ENCODE results near the gene CHST11.

Gene CHST11

GRCh38 chr12:104620837-104621531, 164.2 kb downstream of the CHST11 start:
- no peaks in the 10 kb centered on the region for H3K36me3 ChIP-seq (ENCODE audit: insufficient read depth, low read length)
- no peak overlapping the region for H3K4me3 ChIP-seq (ENCODE audit: low read depth in 1 of 2, low read length in 2 of 2)
- H3K9me3 ChIP-seq (ENCODE audit: low read length): no peaks in the 10 kb centered on the region
- peaks cover 11% of the 10 kb centered on the region for H3K4me1 ChIP-seq (ENCODE audit: insufficient read depth, low read length)
- H3K27ac ChIP-seq (ENCODE audit: low read depth, low read length): no peak overlapping the region
- H3K27me3 ChIP-seq (ENCODE audit: control insufficient read depth in 1 of 2, insufficient read depth in 2 of 2, low read length in 2 of 2): no peaks in the 10 kb centered on the region
- H3K9ac ChIP-seq (ENCODE audit: low read length): no peak overlapping the region

GRCh38 chr12:104622928-104623327, 166.2 kb downstream of the CHST11 start:
- Histone ChIP-seq H3K9me3 (ENCODE audit: low read length) (no peaks in the 10 kb centered on the region), H3K4me3 (ENCODE audit: low read depth in 1 of 2, low read length in 2 of 2) (no peak overlapping the region), H3K27me3 (ENCODE audit: control insufficient read depth in 1 of 2, insufficient read depth in 2 of 2, low read length in 2 of 2) (no peaks in the 10 kb centered on the region), H3K9ac (ENCODE audit: low read length) (no peak overlapping the region), H3K4me1 (ENCODE audit: insufficient read depth, low read length) (no peaks in the 10 kb centered on the region), H3K27ac (ENCODE audit: low read depth, low read length) (no peak overlapping the region), H3K36me3 (ENCODE audit: insufficient read depth, low read length) (no peaks in the 10 kb centered on the region)

DNA sequence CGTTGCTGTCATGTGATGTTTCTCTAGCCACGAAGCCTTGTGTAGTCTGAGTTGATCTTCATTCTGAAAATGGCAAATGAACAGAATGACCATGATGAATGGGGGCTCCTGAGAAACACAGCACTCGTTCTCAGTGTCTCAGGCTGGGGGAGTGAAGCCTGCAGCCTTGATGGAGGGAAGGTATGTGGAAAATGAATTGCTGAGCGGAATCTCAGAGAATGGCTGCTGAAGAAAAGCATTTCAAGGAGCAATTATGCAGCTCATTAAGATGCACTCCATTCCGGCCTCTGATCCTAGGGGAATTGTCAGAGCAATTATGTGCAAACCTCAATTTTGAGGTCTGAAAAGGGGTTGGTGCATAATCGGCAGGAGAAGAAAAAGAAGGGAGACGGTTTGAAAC, 167.1 kb downstream of the CHST11 start:
- H3K4me1 ChIP-seq (ENCODE audit: insufficient read depth, low read length): no peaks in the 10 kb centered on the region
- no peaks in the 10 kb centered on the region for H3K27me3 ChIP-seq (ENCODE audit: control insufficient read depth in 1 of 2, insufficient read depth in 2 of 2, low read length in 2 of 2)
- H3K27ac ChIP-seq (ENCODE audit: low read depth, low read length): no peak overlapping the region
- H3K9ac ChIP-seq (ENCODE audit: low read length): no peak overlapping the region
- no peaks in the 10 kb centered on the region for H3K36me3 ChIP-seq (ENCODE audit: insufficient read depth, low read length)
- no peak overlapping the region for H3K4me3 ChIP-seq (ENCODE audit: low read depth in 1 of 2, low read length in 2 of 2)
- H3K9me3 ChIP-seq (ENCODE audit: low read length): no peaks in the 10 kb centered on the region

- H3K27me3 ChIP-seq (ENCODE audit: control insufficient read depth in 1 of 2, insufficient read depth in 2 of 2, low read length in 2 of 2): no peaks in the 10 kb centered on the region
- no peaks in the 10 kb centered on the region for H3K36me3 ChIP-seq (ENCODE audit: insufficient read depth, low read length)
- no peaks in the 10 kb centered on the region for H3K4me1 ChIP-seq (ENCODE audit: insufficient read depth, low read length)
- H3K9me3 ChIP-seq (ENCODE audit: low read length): no peaks in the 10 kb centered on the region
- no peak overlapping the region for H3K4me3 ChIP-seq (ENCODE audit: low read depth in 1 of 2, low read length in 2 of 2)
- no peak overlapping the region for H3K9ac ChIP-seq (ENCODE audit: low read length)
- H3K27ac ChIP-seq (ENCODE audit: low read depth, low read length): no peak overlapping the region
Measured at GRCh38 chr12:104624529-104624928, 167.8 kb downstream of the CHST11 start.

DNA sequence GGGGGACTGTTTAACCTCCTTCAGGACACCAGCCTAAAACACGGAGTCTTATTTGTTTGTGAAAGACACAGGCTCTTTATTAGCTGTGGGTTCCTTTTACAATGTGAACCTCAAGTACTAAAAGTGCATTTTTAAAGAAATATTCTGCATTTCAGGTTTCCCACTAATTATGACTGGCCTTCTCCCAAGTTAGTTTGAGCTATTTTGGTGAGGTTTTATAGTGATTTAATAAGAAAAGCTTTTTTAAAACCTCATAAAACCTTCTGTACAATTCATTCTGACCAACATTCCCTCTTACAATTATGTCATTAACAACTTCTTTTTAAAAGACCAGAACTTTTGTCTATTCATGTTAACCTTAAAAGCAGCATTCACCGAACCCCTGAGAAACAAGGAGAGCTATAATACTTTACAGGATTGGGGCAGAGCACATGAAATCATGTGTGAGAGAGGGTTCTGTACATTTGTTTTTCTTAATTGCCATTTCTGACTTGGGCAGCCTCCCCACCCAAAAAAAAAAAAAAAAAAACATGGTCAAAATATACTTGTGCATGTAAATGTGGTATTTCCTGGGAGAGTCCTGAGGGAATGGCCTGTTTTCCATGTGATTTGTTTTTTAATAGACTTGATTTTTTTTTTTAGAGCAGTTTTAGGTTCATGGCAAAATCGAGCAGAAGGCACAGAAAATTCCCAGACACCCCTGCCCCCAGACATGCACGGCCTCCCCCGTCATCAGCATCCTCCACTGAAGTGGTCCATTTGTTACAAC, 169.5 kb downstream of the CHST11 start:
- no peak overlapping the region for H3K9ac ChIP-seq (ENCODE audit: low read length)
- H3K4me3 ChIP-seq (ENCODE audit: low read depth in 1 of 2, low read length in 2 of 2): no peak overlapping the region
- no peaks in the 10 kb centered on the region for H3K9me3 ChIP-seq (ENCODE audit: low read length)
- no peaks in the 10 kb centered on the region for H3K36me3 ChIP-seq (ENCODE audit: insufficient read depth, low read length)
- no peaks in the 10 kb centered on the region for H3K4me1 ChIP-seq (ENCODE audit: insufficient read depth, low read length)
- H3K27ac ChIP-seq (ENCODE audit: low read depth, low read length): no peak overlapping the region
- no peaks in the 10 kb centered on the region for H3K27me3 ChIP-seq (ENCODE audit: control insufficient read depth in 1 of 2, insufficient read depth in 2 of 2, low read length in 2 of 2)

- Histone ChIP-seq H3K27me3 (ENCODE audit: control insufficient read depth in 1 of 2, insufficient read depth in 2 of 2, low read length in 2 of 2) (no peaks in the 10 kb centered on the region), H3K9me3 (ENCODE audit: low read length) (no peaks in the 10 kb centered on the region), H3K4me1 (ENCODE audit: insufficient read depth, low read length) (no peaks in the 10 kb centered on the region), H3K36me3 (ENCODE audit: insufficient read depth, low read length) (no peaks in the 10 kb centered on the region), H3K27ac (ENCODE audit: low read depth, low read length) (no peak overlapping the region), H3K9ac (ENCODE audit: low read length) (no peak overlapping the region), H3K4me3 (ENCODE audit: low read depth in 1 of 2, low read length in 2 of 2) (no peak overlapping the region)
Measured at GRCh38 chr12:104627231-104627989, 170.7 kb downstream of the CHST11 start.

DNA sequence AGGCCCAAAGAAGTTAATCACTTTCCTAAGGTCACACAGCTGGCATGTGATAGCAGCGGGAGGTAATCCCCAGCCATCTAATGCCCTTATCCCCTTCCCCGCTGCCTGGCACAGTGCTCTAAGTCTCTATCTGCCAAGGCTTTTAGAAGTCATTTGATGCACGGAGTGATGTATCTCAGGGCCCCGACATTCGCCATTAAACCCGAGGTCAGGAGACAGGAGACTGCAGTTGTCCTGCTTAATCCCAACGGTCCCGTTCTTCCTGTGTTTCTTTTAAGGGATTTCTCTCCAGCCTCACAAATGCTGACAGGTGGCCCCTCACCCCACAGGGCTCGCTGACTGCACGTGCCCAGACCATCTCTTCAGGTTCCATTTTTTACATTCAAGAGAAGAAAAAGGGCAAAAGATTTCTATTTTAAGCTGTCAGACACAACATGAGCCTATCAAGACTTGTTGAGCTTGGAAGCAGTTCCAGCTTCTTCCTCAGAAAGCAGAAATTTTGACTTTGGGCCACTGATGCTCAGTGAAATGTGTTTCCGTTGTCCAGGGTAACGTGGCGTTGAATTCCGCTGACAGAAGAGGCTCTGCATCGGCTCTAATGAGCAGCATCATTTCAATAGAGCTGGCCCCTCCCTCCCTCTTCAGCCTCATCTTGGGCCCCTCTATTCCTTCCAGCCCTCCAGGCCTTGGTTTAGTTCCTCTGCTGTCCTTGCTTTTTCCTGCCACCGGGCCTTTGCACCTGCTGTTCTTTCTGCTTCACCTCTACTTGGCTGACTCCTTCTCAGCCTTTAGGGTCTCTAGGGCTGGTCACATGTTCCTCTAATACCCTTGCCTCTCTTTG, 171.5 kb downstream of the CHST11 start:
- Histone ChIP-seq H3K4me1 (ENCODE audit: insufficient read depth, low read length) (no peaks in the 10 kb centered on the region), H3K4me3 (ENCODE audit: low read depth in 1 of 2, low read length in 2 of 2) (no peak overlapping the region), H3K27ac (ENCODE audit: low read depth, low read length) (no peak overlapping the region), H3K36me3 (ENCODE audit: insufficient read depth, low read length) (no peaks in the 10 kb centered on the region), H3K9me3 (ENCODE audit: low read length) (no peaks in the 10 kb centered on the region), H3K9ac (ENCODE audit: low read length) (no peak overlapping the region), H3K27me3 (ENCODE audit: control insufficient read depth in 1 of 2, insufficient read depth in 2 of 2, low read length in 2 of 2) (no peaks in the 10 kb centered on the region)

GRCh38 chr12:104628831-104629135, 172.0 kb downstream of the CHST11 start:
- Histone ChIP-seq H3K36me3 (ENCODE audit: insufficient read depth, low read length) (no peaks in the 10 kb centered on the region), H3K27ac (ENCODE audit: low read depth, low read length) (no peak overlapping the region), H3K27me3 (ENCODE audit: control insufficient read depth in 1 of 2, insufficient read depth in 2 of 2, low read length in 2 of 2) (no peaks in the 10 kb centered on the region), H3K9me3 (ENCODE audit: low read length) (no peaks in the 10 kb centered on the region), H3K4me1 (ENCODE audit: insufficient read depth, low read length) (no peaks in the 10 kb centered on the region), H3K4me3 (ENCODE audit: low read depth in 1 of 2, low read length in 2 of 2) (no peak overlapping the region), H3K9ac (ENCODE audit: low read length) (no peak overlapping the region)

- no peaks in the 10 kb centered on the region for H3K36me3 ChIP-seq (ENCODE audit: insufficient read depth, low read length)
- no peak overlapping the region for H3K4me3 ChIP-seq (ENCODE audit: low read depth in 1 of 2, low read length in 2 of 2)
- H3K9ac ChIP-seq (ENCODE audit: low read length): no peak overlapping the region
- H3K9me3 ChIP-seq (ENCODE audit: low read length): no peaks in the 10 kb centered on the region
- no peak overlapping the region for H3K27ac ChIP-seq (ENCODE audit: low read depth, low read length)
- no peaks in the 10 kb centered on the region for H3K27me3 ChIP-seq (ENCODE audit: control insufficient read depth in 1 of 2, insufficient read depth in 2 of 2, low read length in 2 of 2)
- no peaks in the 10 kb centered on the region for H3K4me1 ChIP-seq (ENCODE audit: insufficient read depth, low read length)
Measured at GRCh38 chr12:104630230-104630670, 173.5 kb downstream of the CHST11 start.

DNA sequence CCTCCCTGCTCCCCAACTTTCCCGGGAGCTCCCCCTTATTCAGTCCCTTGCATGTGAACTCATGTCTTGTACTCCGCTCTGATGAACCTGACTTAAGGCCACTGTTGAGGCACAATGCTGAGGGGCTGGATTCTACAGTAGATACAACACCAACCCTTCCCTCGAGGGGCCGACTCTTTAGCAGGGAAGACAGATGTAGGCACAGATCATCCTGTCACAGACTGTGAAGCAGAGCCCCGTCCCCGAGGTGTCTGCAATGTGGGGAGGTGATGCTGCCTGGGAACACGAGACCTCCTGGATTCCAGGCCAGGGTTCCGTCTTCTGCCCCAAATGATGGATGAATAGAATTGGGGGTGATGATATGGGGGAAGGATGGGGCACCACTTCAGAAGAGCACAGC, 175.1 kb downstream of the CHST11 start:
- Histone ChIP-seq H3K36me3 (ENCODE audit: insufficient read depth, low read length) (no peaks in the 10 kb centered on the region), H3K9me3 (ENCODE audit: low read length) (no peaks in the 10 kb centered on the region), H3K27me3 (ENCODE audit: control insufficient read depth in 1 of 2, insufficient read depth in 2 of 2, low read length in 2 of 2) (no peaks in the 10 kb centered on the region), H3K4me3 (ENCODE audit: low read depth in 1 of 2, low read length in 2 of 2) (no peak overlapping the region), H3K9ac (ENCODE audit: low read length) (no peak overlapping the region), H3K27ac (ENCODE audit: low read depth, low read length) (no peak overlapping the region), H3K4me1 (ENCODE audit: insufficient read depth, low read length) (no peaks in the 10 kb centered on the region)

- no peaks in the 10 kb centered on the region for H3K27me3 ChIP-seq (ENCODE audit: control insufficient read depth in 1 of 2, insufficient read depth in 2 of 2, low read length in 2 of 2)
- no peaks in the 10 kb centered on the region for H3K9me3 ChIP-seq (ENCODE audit: low read length)
- no peak overlapping the region for H3K27ac ChIP-seq (ENCODE audit: low read depth, low read length)
- no peak overlapping the region for H3K9ac ChIP-seq (ENCODE audit: low read length)
- no peaks in the 10 kb centered on the region for H3K36me3 ChIP-seq (ENCODE audit: insufficient read depth, low read length)
- no peak overlapping the region for H3K4me3 ChIP-seq (ENCODE audit: low read depth in 1 of 2, low read length in 2 of 2)
- H3K4me1 ChIP-seq (ENCODE audit: insufficient read depth, low read length): no peaks in the 10 kb centered on the region
Measured at GRCh38 chr12:104632724-104633201, 176.0 kb downstream of the CHST11 start.
